ENCODE results near the gene C1QTNF5.

C1QTNF5 gene

DNA sequence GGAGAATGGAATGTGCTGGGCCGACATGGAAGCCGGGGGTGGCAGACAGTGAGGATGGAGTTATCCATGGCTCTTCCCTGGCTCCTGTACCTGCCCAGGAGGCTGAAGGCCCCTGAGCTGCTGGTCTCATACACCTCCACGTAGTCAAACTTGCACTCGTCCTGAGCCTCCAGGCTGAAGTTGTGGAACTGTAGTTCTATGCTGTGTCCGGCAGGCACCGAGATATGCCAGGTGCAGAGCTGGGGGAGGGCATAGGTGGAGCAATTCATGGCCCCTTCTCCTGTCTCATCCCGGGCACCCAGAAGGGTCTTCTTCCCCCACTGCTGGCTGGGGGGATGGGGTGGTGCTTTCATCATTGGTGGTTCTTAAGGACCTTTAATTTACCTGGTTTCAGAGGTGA, 3.0 kb upstream of the C1QTNF5 start:
- TF ChIP-seq NFRKB (IDR thresholded peaks at IDR 0.05) (no peak), L3MBTL2 (conservative IDR thresholded peaks at IDR 0.05) (no peak)
- TF ChIP-seq, protein P1, sequence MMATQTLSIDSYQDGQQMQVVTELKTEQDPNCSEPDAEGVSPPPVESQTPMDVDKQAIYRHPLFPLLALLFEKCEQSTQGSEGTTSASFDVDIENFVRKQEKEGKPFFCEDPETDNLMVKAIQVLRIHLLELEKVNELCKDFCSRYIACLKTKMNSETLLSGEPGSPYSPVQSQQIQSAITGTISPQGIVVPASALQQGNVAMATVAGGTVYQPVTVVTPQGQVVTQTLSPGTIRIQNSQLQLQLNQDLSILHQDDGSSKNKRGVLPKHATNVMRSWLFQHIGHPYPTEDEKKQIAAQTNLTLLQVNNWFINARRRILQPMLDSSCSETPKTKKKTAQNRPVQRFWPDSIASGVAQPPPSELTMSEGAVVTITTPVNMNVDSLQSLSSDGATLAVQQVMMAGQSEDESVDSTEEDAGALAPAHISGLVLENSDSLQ (IDR thresholded peaks at IDR 0.05): no peak
- DNase-seq (ENCODE audit: extremely low spot score): no peak
- ChIA-PET CTCF (interaction anchor here (1.0 to 1.5 kb wide), 2 partner anchors 22 to 131 kb away, joined by 3 to 5 read pairs; no protein-coding TSS in a partner anchor), POLR2A (no interaction called here)

DNA sequence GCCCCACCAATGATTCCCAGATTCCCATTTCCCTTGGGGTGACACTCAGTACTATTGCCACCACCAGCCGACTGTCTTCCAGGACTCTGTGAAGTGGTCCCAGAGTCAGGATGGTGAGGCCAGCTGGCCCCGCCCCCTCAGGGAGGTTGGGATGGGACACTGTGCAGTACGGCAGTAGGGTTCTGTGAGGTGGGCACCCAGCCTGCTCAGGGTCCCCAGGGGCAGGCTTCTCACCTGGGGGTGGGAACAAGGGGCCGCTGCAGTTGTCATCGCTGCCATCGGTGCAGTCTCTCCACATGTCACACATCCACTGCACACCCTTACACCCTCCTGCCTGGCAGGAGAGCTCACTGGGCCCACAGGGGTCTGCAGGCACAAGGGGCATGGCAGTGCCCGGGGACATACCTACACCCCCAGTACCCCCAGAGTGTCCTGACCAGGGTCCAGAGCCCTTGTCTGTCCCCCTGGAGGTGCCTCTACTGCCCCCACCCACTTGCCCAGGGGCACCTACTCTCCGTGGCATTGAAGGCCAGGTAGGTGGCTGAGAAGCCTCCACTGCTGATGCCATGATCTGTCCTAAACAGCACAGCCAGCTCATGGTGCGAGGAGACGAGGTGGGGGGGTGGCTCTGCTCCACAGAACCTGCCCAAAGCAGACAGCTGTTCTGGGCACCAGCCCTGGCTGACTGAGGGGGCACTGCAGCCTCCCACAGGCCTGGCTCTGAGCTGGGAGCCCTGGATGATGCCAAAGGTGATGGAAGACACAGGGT, 1.9 kb upstream of the C1QTNF5 start:
- no peak for DNase-seq (ENCODE audit: extremely low spot score)
- ChIA-PET POLR2A (no interaction called here), CTCF (interaction anchor here (1.5 kb wide), 1 partner anchor 21 kb away, joined by 5 read pairs; no protein-coding TSS in a partner anchor)
- TF ChIP-seq CTBP1 (IDR thresholded peaks at IDR 0.05; ENCODE audit: borderline replicate concordance) (no peak), L3MBTL2 (conservative IDR thresholded peaks at IDR 0.05) (no peak), HDGF (IDR thresholded peaks at IDR 0.05; ENCODE audit: borderline replicate concordance) (no peak), ZNF384 (IDR thresholded peaks at IDR 0.05) (no peak), SUZ12 (IDR thresholded peaks at IDR 0.05) (no peak), LEF1 (IDR thresholded peaks at IDR 0.05; ENCODE audit: borderline replicate concordance) (no peak), BHLHE40 (IDR thresholded peaks at IDR 0.05; ENCODE audit: borderline replicate concordance) (no peak), ARNT (IDR thresholded peaks at IDR 0.05) (no peak), NFRKB (IDR thresholded peaks at IDR 0.05) (no peak)
- TF ChIP-seq, protein P1 (IDR thresholded peaks at IDR 0.05): no peak

DNA sequence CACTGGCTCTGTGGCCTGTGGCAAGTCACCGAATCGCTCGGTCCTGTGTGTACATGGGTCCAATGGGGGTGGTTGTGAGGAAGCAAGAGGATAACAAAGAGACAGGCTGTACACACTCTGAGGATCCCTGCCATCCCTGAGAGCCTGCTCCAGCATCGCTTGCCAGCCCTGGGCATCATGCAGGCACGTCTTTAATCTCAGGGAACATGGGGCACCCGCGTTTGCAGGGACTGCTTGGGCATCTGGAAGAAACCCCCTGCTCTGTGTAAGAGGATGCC, 1.3 kb upstream of the C1QTNF5 start:
- no peak for TF ChIP-seq NFRKB (IDR thresholded peaks at IDR 0.05)
- no peak for TF ChIP-seq FOXM1 (IDR thresholded peaks at IDR 0.05; ENCODE audit: borderline replicate concordance)
- TF ChIP-seq ZNF384 (IDR thresholded peaks at IDR 0.05): no peak
- TF ChIP-seq LEF1 (IDR thresholded peaks at IDR 0.05; ENCODE audit: borderline replicate concordance): no peak
- no peak for TF ChIP-seq CTBP1 (IDR thresholded peaks at IDR 0.05; ENCODE audit: borderline replicate concordance)
- no peak for TF ChIP-seq ARNT (IDR thresholded peaks at IDR 0.05)
- TF ChIP-seq SP1 (IDR thresholded peaks at IDR 0.05): no peak
- TF ChIP-seq L3MBTL2 (conservative IDR thresholded peaks at IDR 0.05): no peak
- no peak for TF ChIP-seq ELF4 (IDR thresholded peaks at IDR 0.05)
- TF ChIP-seq, protein P1 (IDR thresholded peaks at IDR 0.05): no peak
- TF ChIP-seq BHLHE40 (IDR thresholded peaks at IDR 0.05; ENCODE audit: borderline replicate concordance): no peak
- TF ChIP-seq FOXA1 (IDR thresholded peaks at IDR 0.05): no peak
- no peak for TF ChIP-seq SUZ12 (IDR thresholded peaks at IDR 0.05)
- TF ChIP-seq TARDBP (IDR thresholded peaks at IDR 0.05): no peak
- TF ChIP-seq HDGF (IDR thresholded peaks at IDR 0.05; ENCODE audit: borderline replicate concordance): no peak
- no peak for TF ChIP-seq FOXK2 (IDR thresholded peaks at IDR 0.05)
- CTCF ChIA-PET: no interaction called here
- DNase-seq (ENCODE audit: extremely low spot score): no peak

DNA sequence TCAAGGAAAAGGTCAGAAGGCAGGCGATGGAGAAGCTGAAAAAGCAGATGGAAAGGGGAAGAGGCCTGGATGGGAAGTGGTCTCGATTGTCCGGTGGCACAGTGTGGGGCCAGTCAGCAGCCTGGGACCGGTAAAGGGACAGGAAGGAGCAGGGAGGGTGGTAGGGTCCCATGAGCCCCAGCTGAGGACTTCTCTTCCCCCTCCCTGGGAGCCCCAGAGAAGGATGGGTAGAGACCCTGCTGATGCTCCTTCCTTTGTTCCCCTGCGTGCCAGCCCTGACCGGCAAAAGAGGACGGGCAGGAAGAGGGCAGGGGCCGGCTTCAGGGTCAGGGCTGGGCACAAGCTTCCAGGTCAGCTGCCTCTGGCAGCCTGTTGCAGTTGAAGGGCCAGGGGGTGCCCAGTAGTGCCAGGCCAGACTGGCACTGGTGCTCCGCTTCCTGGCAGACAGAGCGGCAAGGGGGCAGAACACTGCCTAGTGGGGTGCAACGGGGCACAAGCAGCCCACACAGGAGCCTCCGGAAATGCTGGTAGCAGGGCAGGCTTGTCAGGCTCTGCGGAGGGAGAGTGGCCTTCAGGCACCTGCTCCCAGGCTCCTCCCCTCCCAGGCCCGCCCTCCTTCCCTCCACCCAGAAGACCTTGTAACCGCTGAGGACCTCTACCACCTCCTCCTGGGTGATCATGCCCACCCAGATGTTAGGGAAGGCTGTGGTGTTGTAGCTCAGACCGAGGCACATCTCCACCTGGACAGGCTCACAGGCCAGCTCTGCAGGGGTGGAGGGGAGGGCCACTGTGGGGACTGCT, 739 bp upstream of the C1QTNF5 start:
- POLR2A ChIA-PET: interaction anchor here (1.1 kb wide), 1 partner anchor 20 kb away, joined by 3 read pairs; no protein-coding TSS in a partner anchor
- no peak for TF ChIP-seq ELF4 (IDR thresholded peaks at IDR 0.05)
- TF ChIP-seq LEF1 (IDR thresholded peaks at IDR 0.05; ENCODE audit: borderline replicate concordance): no peak
- no peak for TF ChIP-seq CTBP1 (IDR thresholded peaks at IDR 0.05; ENCODE audit: borderline replicate concordance)
- TF ChIP-seq TARDBP (IDR thresholded peaks at IDR 0.05): no peak
- no peak for TF ChIP-seq NFRKB (IDR thresholded peaks at IDR 0.05)
- TF ChIP-seq, protein P1 (IDR thresholded peaks at IDR 0.05): no peak
- TF ChIP-seq SUZ12 (IDR thresholded peaks at IDR 0.05): no peak
- TF ChIP-seq ZNF384 (IDR thresholded peaks at IDR 0.05): no peak
- no peak for TF ChIP-seq BHLHE40 (IDR thresholded peaks at IDR 0.05; ENCODE audit: borderline replicate concordance)
- no peak for TF ChIP-seq SP1 (IDR thresholded peaks at IDR 0.05)
- no peak for TF ChIP-seq ARNT (IDR thresholded peaks at IDR 0.05)
- TF ChIP-seq L3MBTL2 (conservative IDR thresholded peaks at IDR 0.05): no peak
- TF ChIP-seq FOXM1 (IDR thresholded peaks at IDR 0.05; ENCODE audit: borderline replicate concordance): no peak
- no peak for TF ChIP-seq FOXK2 (IDR thresholded peaks at IDR 0.05)
- TF ChIP-seq HDGF (IDR thresholded peaks at IDR 0.05; ENCODE audit: borderline replicate concordance): no peak
- no peak for TF ChIP-seq FOXA1 (IDR thresholded peaks at IDR 0.05)
- no peak for DNase-seq (ENCODE audit: extremely low spot score)
- CTCF ChIA-PET: interaction anchor here (0.6 to 1.0 kb wide), 3 partner anchors 18 to 1057 kb away, joined by 3 to 6 read pairs (median 3); no protein-coding TSS in a partner anchor

More for the DNA sequence above, 1.3 kb upstream of the C1QTNF5 start:
- POLR2A ChIA-PET: no interaction called here

Data from HEK293T (cell line).